ENCODE measurements around the gene MMP24OS.

GRCh38 chr20:35311409-35311808 lies 33.5 kb upstream of the MMP24OS start:
- TF ChIP-seq CTCF (IDR thresholded peaks at IDR 0.05) (no peak), POLR2A (IDR thresholded peaks at IDR 0.05) (no peak)
